SIG-M5 treated with dmso at 0.1 percent for 504 hours (cell line): ENCODE data around the gene SLC25A25.
"Not testable (repeated sequence)": the region's sequence is repeated elsewhere in the genome, so short reads cannot be mapped to it uniquely, and the experiment has no call there.

Source experiments
- DNase-seq: peaks from one replicate; lab custom pipeline; 2025; ENCODE audit not compliant: unreplicated experiment; lab: John Stamatoyannopoulos, UW

Gene SLC25A25

GRCh38 chr9:128123451-128124080 is 55.5 kb downstream of the SLC25A25 start:
- DNase-seq, result no peak

DNA sequence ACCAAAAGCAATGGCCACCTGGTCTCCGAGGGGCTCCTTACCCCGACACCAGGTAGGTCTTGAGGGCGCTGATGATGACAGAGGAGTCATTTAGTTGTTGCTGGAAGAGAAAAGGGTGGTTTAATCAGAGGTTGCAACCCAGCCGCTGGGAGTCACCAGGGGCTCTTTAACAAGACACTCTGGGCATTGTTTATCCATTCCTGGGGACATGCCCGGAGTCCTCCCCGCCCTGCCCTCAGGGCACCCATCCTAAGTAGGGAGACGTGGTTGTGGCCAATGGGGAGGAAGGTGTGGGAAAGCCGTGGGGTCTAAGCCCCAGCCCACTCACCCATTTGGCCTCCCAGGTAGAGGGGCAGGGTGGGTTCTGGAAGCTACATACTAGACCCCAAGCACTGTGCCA is 56.4 kb downstream of the SLC25A25 start:
- no peak for DNase-seq

- peak; percentile 52 for DNase-seq
These were observed 57.0 kb downstream of the SLC25A25 start for GRCh38 chr9:128124873-128125579.

- DNase-seq, result no peak
These were observed 57.7 kb downstream of the SLC25A25 start for GRCh38 chr9:128125580-128126354.

GRCh38 chr9:128127568-128127989 is 59.5 kb downstream of the SLC25A25 start, which contains the start of gene PTGES2:
TSS of gene PTGES2 (minus strand) at chr9:128127729. CDS start at chr9:128127717, 12 bp downstream.
- peak; percentile 71 for DNase-seq

DNA sequence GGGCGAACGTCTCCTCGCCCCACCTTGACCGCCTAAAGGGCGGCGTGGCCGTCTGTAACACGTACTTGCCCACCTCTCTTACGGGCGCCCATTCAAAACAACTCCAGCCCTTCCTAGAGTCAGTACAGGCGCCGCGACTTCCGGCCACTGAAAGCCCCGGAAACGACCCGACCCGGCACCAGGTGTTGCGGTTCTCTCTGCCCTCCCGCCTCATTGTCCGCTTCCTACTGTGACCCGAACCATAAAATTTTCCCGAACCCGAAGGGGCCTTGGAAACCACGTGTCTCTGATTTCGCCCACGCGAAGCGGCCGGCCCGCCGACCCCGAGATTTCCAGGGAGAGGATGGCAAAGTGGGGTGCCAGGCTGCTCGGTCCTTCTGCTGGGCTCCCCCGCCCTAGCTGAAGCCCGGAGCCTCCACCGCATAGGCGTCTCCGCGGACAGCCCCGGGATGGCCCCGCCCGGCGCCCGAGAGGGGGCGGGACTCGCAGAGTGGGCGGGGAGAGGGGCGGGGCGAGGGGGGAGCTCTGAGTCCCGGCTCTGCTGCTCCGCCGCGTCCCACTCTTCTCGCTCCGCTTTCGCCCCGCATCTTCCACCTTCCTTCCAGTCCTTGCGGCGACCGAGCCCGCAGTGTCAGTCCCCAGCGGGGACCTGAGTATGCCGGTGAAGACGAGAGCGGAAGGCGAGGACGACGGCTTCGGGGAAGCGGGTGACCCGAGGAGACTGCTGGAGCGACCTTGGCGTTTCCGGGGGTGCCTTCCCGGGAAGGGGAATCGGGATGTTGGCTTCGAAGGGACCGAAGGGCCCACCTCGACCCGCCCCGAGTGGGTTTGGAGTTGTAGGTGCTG is 60.2 kb downstream of the SLC25A25 start:
- peak; percentile 83 for DNase-seq

DNA sequence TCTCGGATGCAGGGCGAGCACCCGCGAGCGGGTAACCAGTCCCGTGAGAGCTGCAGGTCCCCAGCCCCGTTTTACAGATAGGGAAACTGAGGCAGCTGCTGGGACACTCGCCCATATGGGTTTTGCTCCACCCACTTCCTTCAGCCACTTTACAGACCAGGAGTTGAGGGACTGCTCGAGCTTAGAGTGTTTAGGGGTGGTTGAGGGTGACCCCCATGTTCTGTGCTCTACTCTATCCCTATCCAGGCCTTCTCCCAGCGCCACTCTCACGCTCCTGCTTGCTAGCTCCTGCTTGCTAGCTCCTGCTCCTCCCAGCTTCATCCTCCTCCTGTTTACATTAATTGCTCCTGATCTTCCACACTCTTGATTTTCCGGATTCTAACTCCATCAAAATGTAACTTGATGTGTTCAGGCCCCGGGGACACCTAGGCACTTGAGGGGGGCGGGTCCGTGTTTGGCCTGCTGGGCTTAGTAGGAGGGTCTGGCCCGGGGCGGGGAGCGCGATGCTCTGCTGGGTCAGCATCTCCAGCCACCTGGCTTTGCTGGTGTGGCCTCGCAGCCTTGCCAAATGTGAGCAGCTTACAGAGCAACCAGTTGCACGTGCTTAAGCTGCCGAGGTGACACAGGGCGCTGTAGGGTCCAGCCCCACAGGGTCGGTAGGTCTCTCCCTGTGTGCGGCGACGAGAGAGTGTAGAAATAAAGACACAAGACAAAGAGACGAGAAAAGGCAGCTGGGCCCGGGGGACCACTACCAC is 61.0 kb downstream of the SLC25A25 start:
- DNase-seq, result no peak

DNA sequence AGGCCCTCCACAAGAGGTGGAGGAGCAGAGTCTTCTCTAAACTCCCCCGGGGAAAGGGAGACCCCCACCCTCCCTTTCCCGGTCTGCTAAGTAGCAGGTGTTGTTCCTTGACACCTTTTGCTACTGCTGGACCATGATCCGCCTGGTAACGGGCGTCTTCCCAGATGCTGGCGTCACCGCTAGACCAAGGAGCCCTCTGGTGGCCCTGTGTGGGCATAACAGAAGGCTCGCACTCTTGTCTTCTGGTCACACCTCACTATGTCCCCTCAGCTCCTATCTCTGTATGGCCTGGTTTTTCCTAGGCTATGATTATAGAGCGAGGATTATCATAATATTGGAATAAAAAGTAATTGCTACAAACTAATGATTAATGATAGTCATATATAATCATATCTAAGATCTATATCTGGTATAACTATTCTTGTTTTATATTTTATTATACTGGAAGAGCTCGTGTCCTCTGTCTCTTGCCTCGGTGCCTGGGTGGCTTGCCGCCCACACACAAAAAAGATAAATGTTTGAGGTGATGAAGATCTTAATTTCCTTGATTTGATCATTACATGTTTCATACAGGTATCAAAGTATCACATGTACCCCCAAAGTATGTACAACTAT is 62.1 kb downstream of the SLC25A25 start:
- not testable (repeated sequence) for DNase-seq

GRCh38 chr9:128130651-128131050 is 62.6 kb downstream of the SLC25A25 start:
- DNase-seq, result not testable (repeated sequence)

- DNase-seq, result not testable (repeated sequence)
These were observed 63.3 kb downstream of the SLC25A25 start for GRCh38 chr9:128131346-128131745.

- not testable (repeated sequence) for DNase-seq
These were observed 64.1 kb downstream of the SLC25A25 start for GRCh38 chr9:128132139-128132538.

- not testable (repeated sequence) for DNase-seq
These were observed 67.5 kb downstream of the SLC25A25 start for GRCh38 chr9:128135561-128135960.

- DNase-seq, result no peak
These were observed 69.1 kb downstream of the SLC25A25 start for GRCh38 chr9:128136816-128137793.

GRCh38 chr9:128138001-128138400 is 70.0 kb downstream of the SLC25A25 start:
- no peak for DNase-seq

GRCh38 chr9:128139621-128140020 is 71.6 kb downstream of the SLC25A25 start:
- DNase-seq, result no peak

- DNase-seq, result no peak
These were observed 73.6 kb downstream of the SLC25A25 start for GRCh38 chr9:128141604-128142003.

DNA sequence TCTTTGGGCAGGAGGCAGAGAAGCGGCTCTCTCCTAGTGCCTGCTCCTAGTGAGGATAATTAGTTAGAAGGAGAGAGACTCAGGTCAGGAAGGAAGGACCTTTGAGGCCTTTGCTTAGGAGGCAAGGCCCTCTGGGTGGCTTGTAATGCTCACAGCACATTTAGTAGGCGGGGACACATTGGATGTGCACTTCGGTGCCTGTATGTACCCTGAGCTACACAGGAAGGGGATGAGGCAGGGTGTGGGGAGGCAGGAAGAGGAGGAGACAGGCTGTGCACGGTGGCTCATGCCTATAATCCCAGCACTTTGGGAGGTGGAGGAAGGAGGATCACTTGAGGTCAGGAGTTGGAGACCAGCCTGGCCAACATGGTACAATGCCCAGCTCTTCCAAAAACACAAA is 74.0 kb downstream of the SLC25A25 start:
- DNase-seq, result no peak

GRCh38 chr9:128142596-128142995 is 74.6 kb downstream of the SLC25A25 start:
- DNase-seq, result no peak
